ENCODE data around the gene TACR1.

Gene TACR1

DNA sequence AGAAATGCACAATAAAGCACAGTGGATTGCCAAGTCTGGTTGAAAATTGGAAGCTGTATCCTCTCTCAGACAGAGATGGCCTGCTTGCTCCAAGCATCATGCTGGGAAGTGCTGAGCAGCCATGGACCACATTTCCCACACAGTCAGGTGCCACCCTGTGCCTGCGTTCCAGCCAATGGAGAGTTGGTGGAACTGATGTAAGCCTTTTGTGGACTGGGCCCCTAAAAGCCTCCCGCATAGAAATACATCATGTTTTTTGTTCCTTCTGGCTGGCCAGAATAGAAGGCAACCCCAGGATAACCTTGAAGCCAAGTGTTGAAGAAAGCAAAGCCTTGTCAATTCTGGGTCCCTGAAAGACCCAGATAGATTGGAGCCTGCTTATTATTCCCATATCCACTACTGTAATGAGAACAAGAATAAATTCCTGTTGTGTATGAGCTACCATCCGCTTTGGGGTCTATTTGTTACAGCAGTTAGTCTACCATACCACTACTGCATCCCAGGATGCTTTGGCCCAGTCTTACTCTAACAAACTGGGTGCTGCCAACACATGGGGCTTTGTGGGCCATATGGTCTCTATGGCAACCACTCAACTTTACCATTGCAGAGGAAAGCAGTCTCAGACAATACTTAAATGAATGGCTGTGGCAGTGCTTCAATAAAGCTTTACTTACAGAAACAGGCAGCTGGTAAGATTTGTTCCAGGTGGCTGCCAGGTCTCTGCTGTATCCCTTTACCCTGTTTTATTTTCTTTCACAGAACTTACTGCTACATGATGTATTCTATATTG lies 175.5 kb downstream of the TACR1 start:
- DNase-seq (ENCODE audit: low read depth in 2 of 3, low spot score in 2 of 3) = no peak

DNA sequence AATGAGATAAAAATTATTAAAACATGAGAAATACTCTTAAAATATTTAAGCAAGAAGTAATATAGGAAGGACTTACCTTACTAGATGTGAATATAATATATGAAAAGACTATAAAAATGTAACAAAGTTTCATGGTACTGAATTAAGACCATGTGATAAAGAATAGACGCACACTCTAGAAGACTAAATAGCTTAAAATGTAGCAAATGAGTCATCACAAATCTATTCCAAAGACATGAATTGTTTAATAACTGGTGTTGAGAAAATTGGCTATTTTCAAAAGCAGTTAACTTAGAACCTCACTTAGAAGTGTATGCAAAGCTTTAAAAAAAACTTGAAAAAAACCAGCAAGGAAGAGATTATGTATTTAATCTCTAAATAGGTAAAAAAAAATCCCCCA lies 176.8 kb downstream of the TACR1 start:
- no peak for DNase-seq (ENCODE audit: low read depth in 2 of 3, low spot score in 2 of 3)

GRCh38 chr2:75021672-75022071 lies 177.6 kb downstream of the TACR1 start:
- DNase-seq (ENCODE audit: low read depth in 2 of 3, low spot score in 2 of 3) = no peak

- DNase-seq (ENCODE audit: low read depth in 2 of 3, low spot score in 2 of 3) = no peak
Measured at GRCh38 chr2:75020476-75020875, 178.8 kb downstream of the TACR1 start.

- no peak for DNase-seq (ENCODE audit: low read depth in 2 of 3, low spot score in 2 of 3)
Measured at GRCh38 chr2:75019790-75020189, 179.5 kb downstream of the TACR1 start.

- no peak for DNase-seq (ENCODE audit: low read depth in 2 of 3, low spot score in 2 of 3)
Measured at GRCh38 chr2:75018162-75018561, 181.2 kb downstream of the TACR1 start.

DNA sequence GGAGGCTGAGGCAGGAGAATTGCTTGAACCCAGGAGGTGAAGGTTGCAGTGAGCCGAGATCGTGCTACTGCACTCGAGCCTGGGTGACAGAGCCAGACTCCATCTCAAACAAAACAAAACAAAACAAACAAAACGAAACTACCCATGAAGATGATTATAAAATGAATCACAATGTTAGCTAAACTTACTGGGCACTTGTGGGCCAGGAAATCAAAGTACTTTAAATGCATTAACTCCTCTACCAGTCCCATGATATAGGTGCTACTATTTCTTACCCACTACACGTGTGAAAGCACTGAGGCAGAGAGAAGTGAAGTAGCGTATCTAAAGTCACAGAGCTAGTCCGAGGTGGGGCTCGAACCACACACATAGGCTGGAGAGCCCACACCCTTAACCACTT lies 187.2 kb downstream of the TACR1 start:
- DNase-seq (ENCODE audit: low read depth in 2 of 3, low spot score in 2 of 3) = no peak

DNA sequence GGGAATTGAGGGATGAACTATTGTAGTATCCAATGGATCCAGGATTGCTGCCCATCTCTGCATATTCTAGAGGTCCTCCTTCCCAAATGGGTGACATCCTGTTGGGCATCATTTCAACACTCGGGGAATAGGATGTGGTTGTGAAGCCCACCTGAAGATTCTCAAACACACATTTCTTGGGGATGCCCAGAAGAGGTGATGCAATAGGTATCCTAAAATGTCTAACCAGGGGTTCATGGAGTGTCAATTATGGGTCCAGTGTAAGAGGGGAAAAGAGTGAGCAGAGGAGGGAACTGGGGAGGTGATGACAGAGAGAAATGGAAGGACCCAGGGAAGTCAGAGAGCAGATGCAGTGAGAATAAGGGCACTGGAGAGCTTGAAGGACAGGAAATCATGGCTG lies 188.7 kb downstream of the TACR1 start:
- DNase-seq (ENCODE audit: low read depth in 2 of 3, low spot score in 2 of 3) = no peak

DNA sequence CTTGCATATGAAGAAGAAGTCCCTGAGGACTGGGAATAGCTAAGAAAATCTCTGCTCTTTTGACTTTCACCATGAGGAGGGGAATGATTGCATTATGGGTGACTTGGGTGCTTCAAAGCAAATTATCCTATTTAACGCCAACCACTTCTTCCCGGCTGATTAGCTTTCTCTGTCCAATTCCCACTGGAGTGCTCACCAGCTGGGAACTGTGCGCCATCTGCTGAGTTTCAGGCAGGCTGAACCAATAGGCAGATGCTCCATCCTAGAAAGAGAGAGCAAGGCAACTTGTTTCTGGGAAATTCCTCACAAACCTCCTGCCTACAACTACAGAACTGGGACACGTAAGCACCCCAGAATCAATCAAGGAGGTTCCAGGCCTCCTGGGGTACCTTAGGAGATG lies 191.5 kb downstream of the TACR1 start:
- no peak for DNase-seq (ENCODE audit: low read depth in 2 of 3, low spot score in 2 of 3)

DNA sequence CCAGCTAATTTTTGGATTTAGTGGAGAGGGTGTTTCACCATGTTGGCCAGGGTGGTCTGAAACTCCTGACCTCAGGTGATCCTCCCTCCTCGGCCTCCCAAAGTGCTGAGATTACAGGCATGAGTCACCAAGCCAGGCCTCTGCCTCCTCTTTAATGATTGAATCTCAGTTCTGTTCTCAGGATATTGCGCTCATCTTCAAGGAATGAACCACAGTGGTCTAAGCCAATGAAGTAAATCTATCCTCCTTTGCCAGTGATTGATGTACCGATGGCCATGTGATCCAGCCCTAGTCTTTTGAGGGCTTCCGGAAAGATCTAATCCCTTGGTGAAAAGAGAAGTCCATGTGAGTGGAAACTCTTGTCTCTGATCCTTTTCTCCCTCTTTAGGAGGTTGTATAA lies 192.3 kb downstream of the TACR1 start:
- no peak for DNase-seq (ENCODE audit: low read depth in 2 of 3, low spot score in 2 of 3)

DNA sequence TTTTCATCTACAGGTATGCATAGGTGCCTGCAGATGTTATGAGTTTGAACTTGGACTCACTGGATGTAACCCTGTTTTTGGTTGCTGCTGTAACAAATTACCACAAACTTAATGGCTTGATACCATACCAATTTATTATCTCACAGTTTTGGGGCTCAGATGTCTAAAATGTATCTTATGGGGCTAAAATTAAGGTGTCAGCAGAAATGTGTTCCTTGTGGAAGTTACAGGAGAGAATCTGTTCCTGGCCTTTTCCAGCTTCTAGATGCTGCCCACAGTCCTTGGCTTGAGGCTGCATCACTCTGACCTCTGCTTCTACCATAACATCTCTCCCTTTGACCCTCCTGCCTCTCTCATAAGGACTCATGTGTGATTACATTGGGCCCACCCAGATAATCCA lies 193.3 kb downstream of the TACR1 start:
- no peak for DNase-seq (ENCODE audit: low read depth in 2 of 3, low spot score in 2 of 3)

DNA sequence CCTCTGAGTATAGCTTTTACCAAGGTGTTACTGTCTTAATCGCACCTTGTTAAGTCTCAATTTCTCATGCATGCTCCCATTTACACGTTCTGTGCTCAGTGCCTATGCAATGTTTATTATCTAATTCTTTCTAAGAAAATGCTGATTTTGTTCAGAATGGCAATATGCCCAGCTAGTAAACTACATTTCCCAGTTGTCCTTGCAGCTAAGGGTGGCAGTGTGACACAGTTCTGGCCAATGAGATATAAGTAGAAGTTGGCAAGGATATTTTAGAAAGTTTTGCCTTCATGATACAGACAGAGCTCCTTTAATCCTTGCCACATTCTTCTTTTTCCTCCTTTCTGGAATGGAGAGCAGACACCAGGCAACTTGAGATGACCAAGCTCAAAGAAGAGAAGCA lies 195.5 kb downstream of the TACR1 start:
- DNase-seq (ENCODE audit: low read depth in 2 of 3, low spot score in 2 of 3) = no peak

- DNase-seq (ENCODE audit: low read depth in 2 of 3, low spot score in 2 of 3) = no peak
Measured at GRCh38 chr2:75003276-75003675, 196.0 kb downstream of the TACR1 start.

GRCh38 chr2:75002007-75002406 lies 197.3 kb downstream of the TACR1 start:
- DNase-seq (ENCODE audit: low read depth in 2 of 3, low spot score in 2 of 3) = no peak

DNA sequence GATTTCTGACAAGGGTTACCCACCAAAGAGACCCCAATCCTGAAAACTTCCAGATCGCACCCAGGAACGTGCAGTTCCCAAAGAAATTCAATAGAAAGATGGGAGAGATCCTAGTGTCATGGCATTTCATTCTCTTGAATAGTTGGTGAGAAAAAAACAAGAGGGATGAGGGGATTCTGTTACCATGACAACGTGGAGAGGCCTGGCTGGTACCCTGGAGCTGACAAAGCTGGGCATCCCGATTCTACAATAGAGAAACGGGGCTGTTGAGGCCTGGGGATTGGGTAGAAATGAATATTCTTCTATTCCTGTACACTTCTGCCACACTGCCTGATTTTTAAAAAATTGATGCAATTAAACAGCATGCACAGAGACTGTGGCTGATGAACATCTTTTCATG lies 199.9 kb downstream of the TACR1 start:
- DNase-seq (ENCODE audit: low read depth in 2 of 3, low spot score in 2 of 3) = no peak

Data from activated CD8-positive, alpha-beta memory T cell treated with anti-CD3 and anti-CD28 coated beads for 48 hours (primary cell).